Measurements from ENCODE around the gene UBE2QL1.
"Not testable (repeated sequence)": the region's sequence is repeated elsewhere in the genome, so short reads cannot be mapped to it uniquely, and the experiment has no call there.

The UBE2QL1 gene

GRCh38 chr5:6505783-6506557 lies 57.3 kb downstream of the UBE2QL1 start:
- TF ChIP-seq CTCF (IDR thresholded peaks at IDR 0.05; ENCODE audit: low read depth, low read length), result no peak
- no peak overlapping the region for H3K4me3 ChIP-seq (ENCODE audit: low read depth, low read length)

- no peak overlapping the region for H3K4me3 ChIP-seq (ENCODE audit: low read depth, low read length)
- TF ChIP-seq CTCF (IDR thresholded peaks at IDR 0.05; ENCODE audit: low read depth, low read length), result no peak
These were observed 58.0 kb downstream of the UBE2QL1 start for GRCh38 chr5:6506611-6507010.

- H3K4me3 ChIP-seq (ENCODE audit: low read depth, low read length), result no peak overlapping the region
- TF ChIP-seq CTCF (IDR thresholded peaks at IDR 0.05; ENCODE audit: low read depth, low read length), result no peak
These were observed 60.3 kb downstream of the UBE2QL1 start for GRCh38 chr5:6508931-6509330.

- no peak overlapping the region for H3K4me3 ChIP-seq (ENCODE audit: low read depth, low read length)
- TF ChIP-seq CTCF (IDR thresholded peaks at IDR 0.05; ENCODE audit: low read depth, low read length), result no peak
These were observed 61.5 kb downstream of the UBE2QL1 start for GRCh38 chr5:6510132-6510531.

- no peak for TF ChIP-seq CTCF (IDR thresholded peaks at IDR 0.05; ENCODE audit: low read depth, low read length)
- no peak overlapping the region for H3K4me3 ChIP-seq (ENCODE audit: low read depth, low read length)
These were observed 62.3 kb downstream of the UBE2QL1 start for GRCh38 chr5:6510973-6511372.

- not testable (repeated sequence) for H3K4me3 ChIP-seq (ENCODE audit: low read depth, low read length)
These were observed 67.2 kb downstream of the UBE2QL1 start for GRCh38 chr5:6515812-6516211.

- H3K4me3 ChIP-seq (ENCODE audit: low read depth, low read length), result no peak overlapping the region
- no peak for TF ChIP-seq CTCF (IDR thresholded peaks at IDR 0.05; ENCODE audit: low read depth, low read length)
These were observed 68.2 kb downstream of the UBE2QL1 start for GRCh38 chr5:6516823-6517222.

GRCh38 chr5:6517510-6517909 lies 68.9 kb downstream of the UBE2QL1 start:
- 0 out of 2 replicates have a peak overlapping the region, but pooled peaks have one; percentile 6 for H3K4me3 ChIP-seq (ENCODE audit: low read depth, low read length)
- TF ChIP-seq CTCF (IDR thresholded peaks at IDR 0.05; ENCODE audit: low read depth, low read length), result no peak
